ENCODE data around the gene SLC38A3. TPM values are rescaled to one million over a fixed set of nuclear protein-coding genes. Genes with fewer than 3 reads are reported as not detected.

Gene SLC38A3
- total RNA-seq, 1 experiment from 2014 or later = not detected

- Histone ChIP-seq H3K27ac (ENCODE audit: low read length) (no peak overlapping the region), H3K4me3 (ENCODE audit: low read length) (no peak overlapping the region), H3K9me3 (ENCODE audit: low read length) (no peaks in the 10 kb centered on the region), H3K4me1 (ENCODE audit: low read length) (peaks cover 40% of the 10 kb centered on the region), H3K9ac (ENCODE audit: low read length) (no peak overlapping the region), H3K9me2 (replicated peaks; ENCODE audit: insufficient read depth, low read length) (no peaks in the 10 kb centered on the region), H2AFZ (ENCODE audit: low read length) (no peak overlapping the region), H3K27me3 (ENCODE audit: low read length) (no peaks in the 10 kb centered on the region), H4K20me1 (ENCODE audit: insufficient read depth, low read depth, low read length) (peaks cover 57% of the 10 kb centered on the region), H3K36me3 (ENCODE audit: insufficient read depth, low read length) (0 out of 2 replicates have a peak, but pooled peaks cover 3% of the 10 kb centered on the region), H3K4me2 (ENCODE audit: low read depth, low read length, poor library complexity, severe bottlenecking) (no peak overlapping the region), H3K79me2 (ENCODE audit: low read length) (peaks cover 61% of the 10 kb centered on the region)
- no peak for DNase-seq
These were observed 45.4 kb downstream of the SLC38A3 start for GRCh38 chr3:50250514-50250913.

- H3K4me3 ChIP-seq (ENCODE audit: low read length) = no peak overlapping the region
- H3K27ac ChIP-seq (ENCODE audit: low read length) = no peak overlapping the region
- H3K9me3 ChIP-seq (ENCODE audit: low read length) = no peaks in the 10 kb centered on the region
- DNase-seq = no peak
- H3K36me3 ChIP-seq (ENCODE audit: insufficient read depth, low read length) = peaks cover 3% of the 10 kb centered on the region; the same call in 1 of the 2 replicates
- H4K20me1 ChIP-seq (ENCODE audit: insufficient read depth, low read depth, low read length) = peaks cover 57% of the 10 kb centered on the region
- peaks cover 33% of the 10 kb centered on the region for H3K4me1 ChIP-seq (ENCODE audit: low read length)
- no peak overlapping the region for H2AFZ ChIP-seq (ENCODE audit: low read length)
- H3K4me2 ChIP-seq (ENCODE audit: low read depth, low read length, poor library complexity, severe bottlenecking) = no peak overlapping the region
- H3K9ac ChIP-seq (ENCODE audit: low read length) = no peak overlapping the region
- peaks cover 54% of the 10 kb centered on the region for H3K79me2 ChIP-seq (ENCODE audit: low read length)
- H3K27me3 ChIP-seq (ENCODE audit: low read length) = no peaks in the 10 kb centered on the region
- no peaks in the 10 kb centered on the region for H3K9me2 ChIP-seq (replicated peaks; ENCODE audit: insufficient read depth, low read length)
These were observed 46.1 kb downstream of the SLC38A3 start for GRCh38 chr3:50251220-50251619.

- no peak overlapping the region for H3K27ac ChIP-seq (ENCODE audit: low read length)
These were observed 49.6 kb downstream of the SLC38A3 start for GRCh38 chr3:50254577-50255250.

DNA sequence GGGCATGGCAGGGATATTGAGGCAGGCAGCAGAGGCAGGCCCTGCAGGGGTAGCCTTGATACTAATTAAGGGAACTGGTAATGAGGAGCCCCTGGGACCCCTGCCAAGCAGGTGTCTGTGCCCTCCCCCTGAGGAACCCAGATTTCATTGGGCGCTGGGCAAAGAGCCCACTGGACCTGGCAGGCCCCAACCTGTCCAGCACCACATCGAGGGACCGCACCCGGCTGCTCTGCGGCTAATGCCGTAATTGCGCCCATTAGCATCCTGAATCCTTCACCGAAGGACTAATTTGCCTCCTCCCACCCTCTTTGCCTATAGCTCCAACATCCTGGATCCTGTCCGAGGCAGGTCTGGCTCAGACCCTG, 50.2 kb downstream of the SLC38A3 start:
- peaks cover 14% of the 10 kb centered on the region for H3K79me2 ChIP-seq (ENCODE audit: low read length)

More at GRCh38 chr3:50254577-50255250, 49.6 kb downstream of the SLC38A3 start:
- H4K20me1 ChIP-seq (ENCODE audit: insufficient read depth, low read depth, low read length) = peaks cover 23% of the 10 kb centered on the region
- H3K9me3 ChIP-seq (ENCODE audit: low read length) = no peaks in the 10 kb centered on the region
- H3K9me2 ChIP-seq (replicated peaks; ENCODE audit: insufficient read depth, low read length) = no peaks in the 10 kb centered on the region
- no peak for DNase-seq
- H3K27me3 ChIP-seq (ENCODE audit: low read length) = no peaks in the 10 kb centered on the region
- peaks cover 7% of the 10 kb centered on the region for H3K36me3 ChIP-seq (ENCODE audit: insufficient read depth, low read length)
- H3K4me3 ChIP-seq (ENCODE audit: low read length) = no peak overlapping the region
- no peak overlapping the region for H3K9ac ChIP-seq (ENCODE audit: low read length)
- no peak overlapping the region for H2AFZ ChIP-seq (ENCODE audit: low read length)
- H3K4me2 ChIP-seq (ENCODE audit: low read depth, low read length, poor library complexity, severe bottlenecking) = no peak overlapping the region
- H3K79me2 ChIP-seq (ENCODE audit: low read length) = peaks cover 19% of the 10 kb centered on the region
- H3K4me1 ChIP-seq (ENCODE audit: low read length) = peaks cover 6% of the 10 kb centered on the region; the same call in 1 of the 2 replicates

DNA sequence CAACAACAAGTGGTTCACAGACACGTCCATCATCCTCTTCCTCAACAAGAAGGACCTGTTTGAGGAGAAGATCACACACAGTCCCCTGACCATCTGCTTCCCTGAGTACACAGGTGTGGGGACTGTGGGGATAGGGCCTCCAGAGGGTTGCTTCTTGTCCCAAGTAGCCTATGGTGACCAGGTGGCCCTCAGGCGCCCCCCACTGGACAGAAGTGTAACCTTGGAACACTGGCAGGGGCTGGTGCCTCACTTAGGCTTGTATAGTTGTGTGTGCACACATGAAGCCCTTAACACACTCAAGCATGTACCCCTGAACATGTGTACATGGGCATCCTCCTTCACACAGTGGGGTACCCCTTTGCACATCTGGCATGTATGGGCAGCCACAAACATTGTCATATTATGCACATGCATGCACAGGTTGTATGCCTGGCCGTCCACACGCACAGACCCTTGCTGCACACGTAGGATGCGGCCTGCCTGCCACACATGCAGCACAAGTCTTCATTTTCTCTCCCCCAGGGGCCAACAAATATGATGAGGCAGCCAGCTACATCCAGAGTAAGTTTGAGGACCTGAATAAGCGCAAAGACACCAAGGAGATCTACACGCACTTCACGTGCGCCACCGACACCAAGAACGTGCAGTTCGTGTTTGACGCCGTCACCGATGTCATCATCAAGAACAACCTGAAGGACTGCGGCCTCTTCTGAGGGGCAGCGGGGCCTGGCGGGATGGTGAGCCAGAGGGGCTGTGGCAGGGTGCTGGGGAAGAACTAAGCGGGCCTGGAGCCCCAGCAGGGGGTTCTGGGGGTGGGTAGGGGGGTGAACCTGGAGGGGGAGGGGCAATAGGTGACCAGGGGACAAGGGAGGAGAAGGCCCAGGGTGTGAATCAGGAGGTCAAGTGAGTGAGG, 52.2 kb downstream of the SLC38A3 start:
- Histone ChIP-seq H3K27ac (ENCODE audit: low read length) (no peak overlapping the region), H3K79me2 (ENCODE audit: low read length) (no peaks in the 10 kb centered on the region), H2AFZ (ENCODE audit: low read length) (no peak overlapping the region), H3K27me3 (ENCODE audit: low read length) (no peaks in the 10 kb centered on the region), H3K4me3 (ENCODE audit: low read length) (no peak overlapping the region), H3K9me3 (ENCODE audit: low read length) (no peaks in the 10 kb centered on the region), H3K36me3 (ENCODE audit: insufficient read depth, low read length) (peaks cover 4% of the 10 kb centered on the region), H3K9me2 (replicated peaks; ENCODE audit: insufficient read depth, low read length) (no peaks in the 10 kb centered on the region), H3K4me2 (ENCODE audit: low read depth, low read length, poor library complexity, severe bottlenecking) (no peak overlapping the region), H3K4me1 (ENCODE audit: low read length) (peaks cover 10% of the 10 kb centered on the region), H4K20me1 (ENCODE audit: insufficient read depth, low read depth, low read length) (peaks cover 1% of the 10 kb centered on the region; the same call in 1 of the 2 replicates), H3K9ac (ENCODE audit: low read length) (no peak overlapping the region)
- peak; percentile 76 for DNase-seq

More for the DNA sequence above, 50.2 kb downstream of the SLC38A3 start:
- DNase-seq = no peak
- Histone ChIP-seq H3K4me1 (ENCODE audit: low read length) (peaks cover 8% of the 10 kb centered on the region), H3K9me3 (ENCODE audit: low read length) (no peaks in the 10 kb centered on the region), H2AFZ (ENCODE audit: low read length) (no peak overlapping the region), H3K27ac (ENCODE audit: low read length) (no peak overlapping the region), H3K9ac (ENCODE audit: low read length) (no peak overlapping the region), H3K27me3 (ENCODE audit: low read length) (no peaks in the 10 kb centered on the region), H3K4me3 (ENCODE audit: low read length) (no peak overlapping the region), H3K36me3 (ENCODE audit: insufficient read depth, low read length) (peaks cover 7% of the 10 kb centered on the region), H3K9me2 (replicated peaks; ENCODE audit: insufficient read depth, low read length) (no peaks in the 10 kb centered on the region), H3K4me2 (ENCODE audit: low read depth, low read length, poor library complexity, severe bottlenecking) (no peak overlapping the region), H4K20me1 (ENCODE audit: insufficient read depth, low read depth, low read length) (peaks cover 19% of the 10 kb centered on the region)

- peaks cover 10% of the 10 kb centered on the region for H3K4me1 ChIP-seq (ENCODE audit: low read length)
- no peak overlapping the region for H3K27ac ChIP-seq (ENCODE audit: low read length)
- H4K20me1 ChIP-seq (ENCODE audit: insufficient read depth, low read depth, low read length) = no peaks in the 10 kb centered on the region; the same call in 1 of the 2 replicates
- no peaks in the 10 kb centered on the region for H3K9me2 ChIP-seq (replicated peaks; ENCODE audit: insufficient read depth, low read length)
- H2AFZ ChIP-seq (ENCODE audit: low read length) = no peak overlapping the region
- H3K27me3 ChIP-seq (ENCODE audit: low read length) = no peaks in the 10 kb centered on the region
- H3K36me3 ChIP-seq (ENCODE audit: insufficient read depth, low read length) = peaks cover 4% of the 10 kb centered on the region
- H3K79me2 ChIP-seq (ENCODE audit: low read length) = no peaks in the 10 kb centered on the region
- no peak for DNase-seq
- H3K9ac ChIP-seq (ENCODE audit: low read length) = no peak overlapping the region
- no peak overlapping the region for H3K4me3 ChIP-seq (ENCODE audit: low read length)
- no peak overlapping the region for H3K4me2 ChIP-seq (ENCODE audit: low read depth, low read length, poor library complexity, severe bottlenecking)
- no peaks in the 10 kb centered on the region for H3K9me3 ChIP-seq (ENCODE audit: low read length)
These were observed 53.1 kb downstream of the SLC38A3 start for GRCh38 chr3:50258029-50258680.

DNA sequence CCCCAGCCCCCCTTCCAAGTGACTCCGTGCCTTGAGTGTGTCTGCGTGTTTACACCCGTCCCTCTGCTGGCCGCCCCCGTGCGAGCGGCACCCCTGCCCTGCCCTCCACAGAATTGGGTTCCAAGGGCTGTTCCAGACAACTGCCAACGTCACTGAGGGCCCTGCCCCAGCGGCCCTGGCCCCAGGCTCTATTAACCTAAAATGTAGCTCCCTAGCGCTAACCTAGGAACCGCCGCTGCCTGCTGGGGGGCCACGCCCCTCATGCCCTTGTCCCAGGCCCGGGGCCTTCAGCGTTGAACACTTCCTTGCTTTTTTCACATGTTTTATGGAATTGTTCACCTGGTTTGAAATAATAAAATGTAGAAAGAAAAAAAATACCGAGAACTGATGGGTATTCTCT, 53.9 kb downstream of the SLC38A3 start:
- Histone ChIP-seq H3K9me3 (ENCODE audit: low read length) (no peaks in the 10 kb centered on the region), H4K20me1 (ENCODE audit: insufficient read depth, low read depth, low read length) (no peaks in the 10 kb centered on the region; the same call in 1 of the 2 replicates), H3K27ac (ENCODE audit: low read length) (no peak overlapping the region)

More for the DNA sequence above, 53.9 kb downstream of the SLC38A3 start:
- Histone ChIP-seq H3K4me2 (ENCODE audit: low read depth, low read length, poor library complexity, severe bottlenecking) (no peak overlapping the region), H3K4me1 (ENCODE audit: low read length) (peaks cover 10% of the 10 kb centered on the region), H2AFZ (ENCODE audit: low read length) (no peak overlapping the region), H3K4me3 (ENCODE audit: low read length) (no peak overlapping the region), H3K27me3 (ENCODE audit: low read length) (no peaks in the 10 kb centered on the region), H3K36me3 (ENCODE audit: insufficient read depth, low read length) (peaks cover 4% of the 10 kb centered on the region), H3K79me2 (ENCODE audit: low read length) (no peaks in the 10 kb centered on the region), H3K9ac (ENCODE audit: low read length) (no peak overlapping the region), H3K9me2 (replicated peaks; ENCODE audit: insufficient read depth, low read length) (no peaks in the 10 kb centered on the region)
- DNase-seq = no peak
